ENCODE results near the gene ZSCAN20.

DNA sequence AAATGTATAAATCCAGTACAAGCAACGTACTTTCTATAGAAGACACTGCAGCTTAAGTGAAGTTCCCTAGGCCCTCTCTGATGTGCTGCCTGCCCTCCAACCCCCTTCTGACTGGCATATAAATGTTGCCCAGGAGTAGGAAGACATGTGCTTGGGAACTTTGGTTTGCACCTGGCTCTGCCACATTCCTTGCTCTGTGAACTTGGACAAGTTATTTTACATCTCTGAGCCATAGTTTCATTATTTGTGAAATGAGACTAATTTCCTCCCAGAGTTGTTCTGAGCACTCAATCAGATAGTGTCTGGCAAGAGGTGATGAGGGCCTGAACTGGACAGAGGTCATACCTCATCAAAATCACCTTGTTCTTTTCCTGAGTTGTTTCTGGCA lies 38.1 kb upstream of the ZSCAN20 start:
- TF ChIP-seq, protein P1, sequence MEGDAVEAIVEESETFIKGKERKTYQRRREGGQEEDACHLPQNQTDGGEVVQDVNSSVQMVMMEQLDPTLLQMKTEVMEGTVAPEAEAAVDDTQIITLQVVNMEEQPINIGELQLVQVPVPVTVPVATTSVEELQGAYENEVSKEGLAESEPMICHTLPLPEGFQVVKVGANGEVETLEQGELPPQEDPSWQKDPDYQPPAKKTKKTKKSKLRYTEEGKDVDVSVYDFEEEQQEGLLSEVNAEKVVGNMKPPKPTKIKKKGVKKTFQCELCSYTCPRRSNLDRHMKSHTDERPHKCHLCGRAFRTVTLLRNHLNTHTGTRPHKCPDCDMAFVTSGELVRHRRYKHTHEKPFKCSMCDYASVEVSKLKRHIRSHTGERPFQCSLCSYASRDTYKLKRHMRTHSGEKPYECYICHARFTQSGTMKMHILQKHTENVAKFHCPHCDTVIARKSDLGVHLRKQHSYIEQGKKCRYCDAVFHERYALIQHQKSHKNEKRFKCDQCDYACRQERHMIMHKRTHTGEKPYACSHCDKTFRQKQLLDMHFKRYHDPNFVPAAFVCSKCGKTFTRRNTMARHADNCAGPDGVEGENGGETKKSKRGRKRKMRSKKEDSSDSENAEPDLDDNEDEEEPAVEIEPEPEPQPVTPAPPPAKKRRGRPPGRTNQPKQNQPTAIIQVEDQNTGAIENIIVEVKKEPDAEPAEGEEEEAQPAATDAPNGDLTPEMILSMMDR (IDR thresholded peaks at IDR 0.05), result no peak
- no peak for TF ChIP-seq POLR2A (IDR thresholded peaks at IDR 0.05)
